ENCODE results near the gene CFAP45. TPM values are rescaled to one million over a fixed set of nuclear protein-coding genes. Genes with fewer than 3 reads are reported as not detected.

The CFAP45 gene
- total and polyA plus RNA-seq, 2 of the 8 experiments (the other 6 are each of a cell fraction or from before 2014, with no cell fraction given) = 0.05 TPM; not detected in 1

DNA sequence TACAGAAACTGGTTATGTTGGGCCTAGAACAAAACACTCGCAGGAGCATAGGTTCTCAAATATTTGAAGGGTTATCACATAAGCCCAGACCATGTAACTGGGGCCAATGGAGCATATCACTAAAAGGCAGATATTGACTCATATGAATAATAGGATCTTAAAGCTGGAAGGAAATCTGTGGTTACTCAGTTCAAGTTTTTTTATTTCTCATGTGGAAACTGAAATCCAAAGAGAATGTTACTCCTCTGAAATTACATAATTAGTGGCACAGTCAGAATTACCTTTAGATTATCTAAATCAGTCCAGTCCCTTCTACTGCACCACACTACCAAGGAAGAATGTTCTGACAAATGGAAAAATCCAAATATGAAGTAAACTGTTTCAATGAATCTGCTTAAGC, 61.2 kb downstream of the CFAP45 start (continued):
- TF ChIP-seq MAFK (IDR thresholded peaks at IDR 0.05; ENCODE audit: low read depth, low read length) = no peak
- no peak for TF ChIP-seq FOSL1 (IDR thresholded peaks at IDR 0.05; ENCODE audit: insufficient read depth, low read depth, low read length)

Data from H1 (cell line).